Measurements from ENCODE around the gene FGD6.

The FGD6 gene

DNA sequence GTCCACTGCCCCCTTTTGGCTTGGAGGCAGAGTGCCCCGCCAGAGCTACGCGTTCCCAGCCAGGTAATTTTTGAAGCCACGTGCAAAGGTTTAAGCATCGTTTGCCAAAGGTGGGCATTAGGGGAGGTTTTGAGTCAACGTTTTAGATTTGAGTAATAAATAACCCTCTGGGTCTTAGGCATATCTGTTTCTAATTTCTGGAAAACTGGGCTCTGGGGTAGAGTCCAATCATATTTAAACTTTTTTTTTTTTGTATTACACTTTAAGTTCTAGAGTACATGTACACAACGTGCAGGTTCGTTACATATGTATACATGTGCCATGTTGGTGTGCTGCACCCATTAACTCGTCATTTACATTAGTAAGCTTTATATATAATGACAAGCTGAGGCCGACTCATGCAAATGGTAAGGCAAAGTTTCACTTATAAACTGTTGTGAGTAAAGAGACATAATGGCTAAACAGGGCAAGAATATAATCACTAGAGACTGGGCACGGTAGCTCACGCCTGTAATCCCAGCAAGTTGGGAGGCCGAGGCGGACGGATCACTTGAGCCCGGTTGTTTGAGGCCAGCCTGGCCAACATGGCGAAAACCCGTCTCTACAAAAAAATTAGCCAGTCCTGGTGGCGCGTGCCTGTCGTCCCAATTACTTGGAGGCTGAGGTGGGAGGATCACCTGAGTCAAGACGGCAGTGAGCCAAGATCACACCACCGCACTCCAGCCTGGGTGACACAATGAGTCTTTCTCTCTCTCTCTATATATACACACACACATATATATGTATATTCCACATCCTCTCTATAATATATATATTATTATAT, 143.4 kb downstream of the FGD6 start:
- DNase-seq = no peak

DNA sequence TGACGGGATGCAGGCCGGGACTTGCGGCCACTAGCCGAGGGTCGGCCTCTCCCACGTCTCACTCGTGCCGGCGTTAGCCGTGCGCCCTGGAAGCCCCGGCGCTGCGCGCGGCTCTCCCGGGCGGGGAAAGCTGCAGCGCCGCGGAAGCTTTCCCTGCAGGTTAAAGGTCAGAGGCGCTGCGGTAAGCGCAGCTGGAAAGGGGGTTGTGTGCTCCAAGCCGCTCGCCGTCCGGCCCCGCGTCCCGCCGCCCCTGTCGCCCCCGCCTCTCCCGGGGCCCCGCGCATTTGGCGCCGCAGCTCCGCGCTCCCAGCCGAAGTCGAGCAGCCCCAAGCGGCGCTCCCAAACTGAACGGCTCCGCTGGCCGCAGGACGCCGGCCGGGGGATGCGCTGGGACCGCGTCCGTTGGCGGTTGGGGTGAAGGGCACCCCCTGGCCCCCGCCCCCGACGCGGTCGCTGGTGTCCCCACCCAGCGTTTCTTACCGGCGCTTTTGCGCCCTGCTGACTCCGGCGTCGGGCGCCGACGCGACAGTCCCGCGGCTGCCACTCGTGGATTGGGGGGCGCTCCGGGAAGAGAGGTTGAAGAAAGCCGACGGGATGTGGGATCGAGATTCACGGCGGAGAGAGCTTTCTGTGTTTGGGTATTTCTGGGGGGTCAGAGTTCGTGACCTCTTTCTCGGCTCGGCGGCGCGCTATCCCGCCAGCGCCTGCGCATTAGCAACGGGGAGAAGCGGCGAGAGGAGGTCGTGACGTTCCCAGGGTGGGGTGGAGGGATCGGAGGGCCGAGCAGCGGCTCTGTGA, 144.2 kb downstream of the FGD6 start, which contains the start of gene NR2C1:
Gene NR2C1, minus strand, starts transcription at position 719 of the 798 bp plus-strand sequence. CDS start 6,234 bp downstream, outside the sequence.
- DNase-seq = peak; percentile 92

DNA sequence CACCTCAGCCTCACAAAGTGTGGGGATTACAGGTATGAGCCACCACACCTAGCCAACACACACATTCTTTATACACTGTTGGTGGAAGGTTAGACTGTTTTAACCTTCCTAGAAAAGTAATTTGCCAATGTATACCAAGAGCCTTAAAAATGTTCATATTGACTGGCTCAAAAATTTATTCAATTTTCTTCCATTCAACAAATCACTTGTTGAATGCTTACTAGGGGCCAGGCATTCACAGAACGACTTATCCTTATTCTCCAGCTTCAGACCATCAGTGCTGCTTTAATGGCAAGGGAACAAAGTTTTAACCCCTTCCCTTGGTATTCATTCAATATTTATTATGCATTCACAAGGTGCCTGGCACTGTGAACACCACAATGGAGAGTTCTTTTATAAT, 146.9 kb downstream of the FGD6 start:
- no peak for DNase-seq

DNA sequence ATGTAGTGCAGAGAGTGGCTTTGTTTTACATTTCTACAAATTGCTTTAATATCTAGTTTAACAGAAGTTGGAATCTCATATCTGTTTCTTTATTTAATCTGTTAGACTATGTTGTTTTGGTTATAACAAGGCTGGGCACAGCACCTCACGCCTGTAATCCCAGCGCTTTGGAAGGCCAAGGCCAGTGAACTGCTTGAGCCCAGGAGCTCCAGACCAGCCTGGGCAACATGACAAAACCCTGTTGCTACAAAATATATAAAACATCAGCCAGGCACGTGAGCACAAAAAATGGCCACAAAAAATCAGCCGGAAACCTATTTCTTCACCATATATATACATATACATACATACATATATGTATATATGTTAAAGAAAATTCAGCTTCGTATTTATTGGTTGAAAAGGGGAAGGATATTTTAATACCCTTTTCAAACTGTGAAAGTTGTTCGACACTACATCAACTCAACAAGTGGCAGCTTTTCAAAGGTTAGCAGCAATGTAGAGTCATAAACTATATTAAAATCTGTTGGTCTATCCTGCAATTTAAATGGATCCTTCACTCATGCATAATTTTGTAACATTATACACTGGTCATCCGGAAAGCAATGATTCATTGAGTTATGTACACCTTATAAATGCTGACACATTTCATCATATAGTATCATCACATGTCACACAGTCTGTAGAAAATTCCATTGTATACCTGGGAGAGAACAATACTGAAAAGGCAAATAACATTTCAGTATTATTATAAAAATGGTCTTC, 151.0 kb downstream of the FGD6 start:
- no peak for DNase-seq

DNA sequence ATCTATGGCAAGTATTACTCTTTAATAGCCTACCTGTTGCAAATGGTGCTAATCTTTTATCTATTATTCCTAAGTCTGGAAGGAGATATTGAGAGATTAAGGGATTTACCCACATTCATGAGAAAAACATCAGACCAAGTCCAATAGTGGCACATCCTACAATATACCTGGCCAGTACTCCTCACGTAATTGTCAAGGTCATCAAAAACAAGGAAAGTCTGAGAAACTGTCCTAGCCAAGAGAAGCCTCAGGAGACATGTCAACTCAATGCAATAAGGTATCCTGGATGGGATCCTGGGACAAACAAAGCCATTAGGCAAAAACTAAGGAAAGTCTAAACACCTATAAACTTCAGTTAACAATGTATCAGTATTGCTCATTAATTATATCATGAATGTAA, 156.3 kb downstream of the FGD6 start:
- no peak for DNase-seq

DNA sequence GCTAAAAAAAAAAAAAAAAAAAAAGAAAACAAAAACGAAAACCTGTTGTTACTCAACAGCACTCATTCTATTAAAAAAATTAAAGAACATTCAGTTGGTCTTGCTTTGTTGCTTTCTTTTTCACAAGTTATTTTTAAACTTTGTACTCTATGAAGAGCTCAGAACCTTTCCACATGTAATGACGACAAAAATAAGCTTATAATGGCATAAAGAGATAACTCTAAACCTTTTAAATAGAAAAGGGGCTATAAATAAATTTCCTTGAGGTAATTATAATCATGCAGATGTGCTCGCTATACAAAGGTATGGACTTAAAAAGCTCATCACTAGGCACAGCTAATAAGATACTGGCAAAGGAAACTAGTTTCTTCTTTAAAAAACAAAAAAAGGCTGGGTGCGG, 157.3 kb downstream of the FGD6 start:
- DNase-seq = no peak

DNA sequence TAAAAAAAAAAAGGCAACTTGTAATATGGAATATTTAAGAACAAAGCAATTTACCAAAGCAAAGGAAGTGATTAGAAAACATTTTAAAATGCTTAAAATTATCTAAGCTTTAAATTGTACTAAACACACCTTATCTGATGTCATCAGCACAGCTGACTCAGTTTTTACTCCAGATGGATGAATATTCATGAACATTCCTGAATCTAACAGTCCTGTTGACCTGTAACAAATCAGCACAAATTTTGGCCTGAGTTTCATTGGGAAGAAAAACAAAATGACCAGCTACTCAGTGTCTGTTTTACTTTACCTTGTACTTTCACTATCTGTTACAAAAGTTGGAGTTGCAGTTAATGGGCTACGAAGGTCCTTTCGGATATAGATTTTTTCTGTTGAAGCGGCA, 159.8 kb downstream of the FGD6 start:
- DNase-seq = no peak

DNA sequence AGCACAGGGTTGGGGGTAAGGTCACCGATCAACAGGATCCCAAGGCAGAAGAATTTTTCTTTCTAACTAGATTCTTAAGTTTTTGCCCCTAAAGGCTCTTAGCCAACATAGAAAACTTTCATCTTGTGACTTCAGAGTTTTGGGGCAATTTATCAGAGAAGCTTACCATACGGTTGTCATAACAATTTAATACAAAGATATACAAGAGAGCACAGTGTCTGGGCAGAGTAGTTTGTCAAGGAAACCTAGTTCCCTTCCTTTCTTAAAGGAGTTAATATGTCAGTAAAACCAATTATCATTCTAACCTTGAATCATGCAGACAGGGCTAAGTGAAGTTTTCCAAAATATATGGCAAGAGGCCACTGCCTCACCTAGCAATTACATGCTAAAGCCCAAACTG, 162.2 kb downstream of the FGD6 start:
- DNase-seq = no peak

DNA sequence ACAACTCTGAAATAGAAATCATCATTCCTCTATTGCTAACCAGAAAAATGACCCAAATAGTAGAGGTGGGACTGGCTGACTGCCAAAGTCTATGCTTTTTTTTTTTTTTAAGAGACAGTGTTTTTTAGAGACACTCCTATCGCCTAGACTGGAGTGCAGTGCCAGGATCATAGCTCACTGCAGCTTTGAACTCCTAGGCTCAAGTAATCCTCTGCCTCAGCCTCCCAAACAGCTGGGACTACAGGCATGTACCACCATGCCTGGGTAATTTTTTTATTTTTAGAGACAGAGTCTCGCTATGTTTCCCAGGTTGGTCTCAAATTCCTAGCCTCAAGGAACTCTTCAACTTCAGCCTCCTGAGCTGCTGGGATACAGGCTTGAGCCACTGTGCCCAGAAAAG, 163.1 kb downstream of the FGD6 start:
- no peak for DNase-seq

DNA sequence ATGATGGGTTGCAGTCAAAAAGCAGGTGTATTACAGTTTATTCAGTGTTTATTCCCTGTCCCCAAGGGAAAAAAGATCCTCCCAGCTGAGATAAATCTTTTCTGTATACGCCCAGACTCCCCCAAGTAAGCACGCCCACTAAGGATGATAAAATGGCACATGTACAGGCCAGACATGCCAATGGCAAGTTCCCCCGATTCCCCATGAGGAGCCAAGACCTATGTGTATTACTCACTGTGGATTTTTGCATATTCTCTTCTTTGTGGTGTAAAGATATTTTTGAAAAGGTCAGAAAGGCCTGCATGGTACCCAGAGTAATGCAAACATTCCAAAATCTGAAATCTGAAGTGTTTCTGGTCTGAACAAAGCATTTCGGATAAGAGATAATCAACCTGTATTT, 166.0 kb downstream of the FGD6 start:
- DNase-seq = no peak

DNA sequence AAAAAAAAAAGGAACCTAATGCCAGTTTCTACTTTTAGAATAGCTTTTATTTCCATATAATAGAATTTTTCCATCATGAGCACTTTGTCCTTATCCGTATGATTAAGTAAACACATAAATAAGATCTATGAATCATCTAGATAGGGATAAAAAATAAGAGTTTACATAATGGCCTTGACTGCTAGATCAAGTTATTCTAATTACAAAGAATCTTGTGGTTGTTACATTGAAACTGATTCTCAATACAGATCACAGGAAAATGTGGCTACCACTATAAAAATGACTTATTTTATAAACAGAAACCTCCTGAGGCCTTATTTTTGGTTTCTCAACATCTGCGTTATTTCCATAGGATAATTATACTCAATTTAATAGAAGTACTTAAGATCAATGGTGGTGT, 179.4 kb downstream of the FGD6 start:
- no peak for DNase-seq

DNA sequence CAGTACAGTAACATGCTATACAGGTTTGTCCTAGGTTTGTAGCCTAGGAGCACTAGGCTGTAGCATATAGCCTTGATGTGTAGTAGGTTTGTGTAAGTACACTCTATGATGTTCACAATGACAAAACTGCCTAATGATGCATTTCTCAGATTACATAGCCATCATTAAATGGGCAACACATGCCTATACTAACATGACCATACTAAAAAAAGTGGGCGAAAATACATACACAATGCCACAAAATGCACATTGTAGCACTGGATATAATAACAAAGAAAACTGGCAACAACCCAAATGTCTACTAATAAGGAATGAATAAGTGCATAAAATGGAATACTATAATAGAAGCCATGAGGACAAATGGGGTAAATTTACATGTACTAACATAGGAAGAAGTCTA, 182.5 kb downstream of the FGD6 start:
- no peak for DNase-seq
